ENCODE results near the gene SPDYE4.

The SPDYE4 gene

DNA sequence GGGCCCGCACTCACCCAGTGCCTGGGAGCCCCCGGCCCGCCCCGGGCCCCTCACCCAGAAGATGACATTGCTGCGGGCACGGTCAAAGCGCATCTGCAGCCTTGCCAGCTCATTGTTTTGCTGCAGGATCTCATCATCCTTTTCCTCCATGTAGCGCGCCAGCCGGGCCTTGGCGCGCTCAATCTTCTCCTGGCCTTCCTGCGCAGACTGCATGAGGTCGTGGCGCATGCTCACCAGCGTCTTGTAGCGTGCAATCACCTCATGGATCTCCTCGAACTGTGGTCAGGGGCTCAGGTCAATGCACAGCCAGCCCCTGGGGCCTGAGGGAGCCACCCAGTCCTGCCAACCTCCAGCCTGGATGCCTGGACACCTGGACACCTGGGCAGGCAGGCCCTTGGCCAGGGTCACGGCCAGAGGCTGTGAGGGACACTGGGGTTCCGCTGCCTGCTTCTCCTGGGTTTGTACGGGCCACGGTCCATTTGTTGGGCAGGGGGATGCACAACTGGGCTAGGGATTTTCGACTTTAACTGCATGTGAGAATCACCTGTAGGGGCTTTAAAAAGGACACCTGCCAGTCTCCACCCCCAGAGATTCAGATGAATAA lies 22.9 kb downstream of the SPDYE4 start:
- Mint-ChIP-seq H3K4me1 (peaks cover 10% of the 10 kb centered on the region), H3K9me3 (no peaks in the 10 kb centered on the region), H3K36me3 (ENCODE audit: low read depth) (no peaks in the 10 kb centered on the region), H3K27ac (no peak overlapping the region), H3K4me3 (no peak overlapping the region), H3K27me3 (ENCODE audit: low read depth) (peaks cover 6% of the 10 kb centered on the region)
- TF ChIP-seq, protein P1, sequence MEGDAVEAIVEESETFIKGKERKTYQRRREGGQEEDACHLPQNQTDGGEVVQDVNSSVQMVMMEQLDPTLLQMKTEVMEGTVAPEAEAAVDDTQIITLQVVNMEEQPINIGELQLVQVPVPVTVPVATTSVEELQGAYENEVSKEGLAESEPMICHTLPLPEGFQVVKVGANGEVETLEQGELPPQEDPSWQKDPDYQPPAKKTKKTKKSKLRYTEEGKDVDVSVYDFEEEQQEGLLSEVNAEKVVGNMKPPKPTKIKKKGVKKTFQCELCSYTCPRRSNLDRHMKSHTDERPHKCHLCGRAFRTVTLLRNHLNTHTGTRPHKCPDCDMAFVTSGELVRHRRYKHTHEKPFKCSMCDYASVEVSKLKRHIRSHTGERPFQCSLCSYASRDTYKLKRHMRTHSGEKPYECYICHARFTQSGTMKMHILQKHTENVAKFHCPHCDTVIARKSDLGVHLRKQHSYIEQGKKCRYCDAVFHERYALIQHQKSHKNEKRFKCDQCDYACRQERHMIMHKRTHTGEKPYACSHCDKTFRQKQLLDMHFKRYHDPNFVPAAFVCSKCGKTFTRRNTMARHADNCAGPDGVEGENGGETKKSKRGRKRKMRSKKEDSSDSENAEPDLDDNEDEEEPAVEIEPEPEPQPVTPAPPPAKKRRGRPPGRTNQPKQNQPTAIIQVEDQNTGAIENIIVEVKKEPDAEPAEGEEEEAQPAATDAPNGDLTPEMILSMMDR (IDR thresholded peaks at IDR 0.05; ENCODE audit: unreplicated experiment in 3 of 3): no peak

DNA sequence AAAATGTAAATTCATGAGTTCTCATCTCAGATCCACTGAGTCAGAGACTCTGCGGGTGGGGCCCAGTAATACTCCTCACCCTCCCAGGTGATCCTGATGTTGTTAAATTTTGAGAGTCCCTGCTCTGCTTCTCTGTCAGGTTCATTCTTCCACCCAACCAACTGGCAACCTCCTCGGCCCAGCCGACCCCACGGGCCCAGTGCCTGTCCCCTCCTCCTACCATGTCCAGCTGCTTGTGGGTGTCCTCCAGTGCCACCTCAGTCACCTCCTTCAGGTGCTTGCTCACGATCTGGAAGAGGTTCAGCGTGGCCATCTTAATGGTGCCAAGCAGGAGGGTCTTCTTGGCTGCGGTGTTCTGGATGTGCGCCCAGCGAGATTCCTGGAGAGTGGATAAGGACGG lies 23.5 kb downstream of the SPDYE4 start:
- H3K9me3 Mint-ChIP-seq: no peaks in the 10 kb centered on the region
- no peak overlapping the region for H3K27ac Mint-ChIP-seq
- no peaks in the 10 kb centered on the region for H3K36me3 Mint-ChIP-seq (ENCODE audit: low read depth)
- H3K4me1 Mint-ChIP-seq: peaks cover 10% of the 10 kb centered on the region
- TF ChIP-seq, protein P1 (IDR thresholded peaks at IDR 0.05; ENCODE audit: unreplicated experiment in 3 of 3): no peak
- H3K27me3 Mint-ChIP-seq (ENCODE audit: low read depth): peaks cover 6% of the 10 kb centered on the region
- H3K4me3 Mint-ChIP-seq: no peak overlapping the region

DNA sequence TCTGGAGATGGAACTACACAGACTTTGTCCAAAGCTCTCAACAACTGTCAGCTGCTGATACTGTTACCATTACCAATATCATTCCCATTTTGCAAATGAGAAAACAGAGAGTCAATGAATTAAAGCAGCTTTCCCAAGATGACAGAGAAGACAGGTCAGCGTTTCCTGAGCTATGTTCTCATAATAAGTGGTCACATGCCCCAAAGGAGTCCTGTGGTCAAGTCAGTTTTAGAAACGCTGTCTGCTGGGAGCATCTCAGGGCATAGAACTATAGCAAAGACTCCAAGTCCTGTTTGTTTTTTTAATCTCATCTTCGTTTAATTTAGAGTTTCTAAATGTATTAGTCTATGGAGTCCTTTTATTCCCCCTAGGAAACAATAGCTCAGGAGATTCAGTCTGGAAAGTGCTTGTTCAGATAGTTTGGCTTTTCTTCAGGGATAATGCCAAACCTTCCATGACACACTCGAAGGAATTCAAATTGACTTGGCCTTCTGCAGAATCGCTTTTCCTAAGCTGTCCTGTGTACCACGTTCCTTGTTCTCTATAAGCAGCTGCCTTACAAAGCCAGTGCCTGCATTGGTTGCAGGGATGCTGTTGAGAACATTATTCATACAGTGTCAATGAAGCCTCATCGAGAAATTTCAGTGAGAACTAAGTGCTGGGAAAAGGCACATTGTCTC lies 25.8 kb downstream of the SPDYE4 start:
- no peaks in the 10 kb centered on the region for H3K9me3 Mint-ChIP-seq
- H3K27me3 Mint-ChIP-seq (ENCODE audit: low read depth): peaks cover 13% of the 10 kb centered on the region
- H3K4me3 Mint-ChIP-seq: no peak overlapping the region
- peaks cover 3% of the 10 kb centered on the region for H3K4me1 Mint-ChIP-seq
- no peaks in the 10 kb centered on the region for H3K36me3 Mint-ChIP-seq (ENCODE audit: low read depth)
- TF ChIP-seq, protein P1 (IDR thresholded peaks at IDR 0.05; ENCODE audit: unreplicated experiment in 3 of 3): no peak
- H3K27ac Mint-ChIP-seq: no peak overlapping the region

DNA sequence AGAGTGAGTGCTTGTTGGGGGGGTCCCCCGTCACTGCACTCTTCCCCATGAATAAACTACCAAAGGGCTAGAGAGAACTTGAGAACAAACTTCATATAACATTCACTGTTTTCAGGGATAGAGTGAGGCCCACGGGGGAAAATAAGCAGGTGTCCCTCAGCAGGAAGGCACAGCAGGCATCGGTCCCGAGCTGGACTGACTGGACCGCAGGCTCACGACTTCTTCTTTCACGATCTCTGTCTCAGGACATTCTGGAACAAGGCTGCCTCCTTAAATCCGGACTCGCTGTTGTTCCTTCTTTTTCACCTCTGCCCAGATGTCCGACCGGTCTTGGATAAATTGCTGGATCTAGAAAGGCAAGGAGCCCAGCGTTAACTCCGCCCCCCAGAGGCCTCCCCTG lies 28.5 kb downstream of the SPDYE4 start:
- TF ChIP-seq, protein P1 (IDR thresholded peaks at IDR 0.05; ENCODE audit: unreplicated experiment in 3 of 3): no peak
- Mint-ChIP-seq H3K9me3 (no peaks in the 10 kb centered on the region), H3K4me1 (peaks cover 16% of the 10 kb centered on the region), H3K27me3 (ENCODE audit: low read depth) (peaks cover 13% of the 10 kb centered on the region), H3K27ac (no peak overlapping the region), H3K4me3 (no peak overlapping the region), H3K36me3 (ENCODE audit: low read depth) (no peaks in the 10 kb centered on the region)

DNA sequence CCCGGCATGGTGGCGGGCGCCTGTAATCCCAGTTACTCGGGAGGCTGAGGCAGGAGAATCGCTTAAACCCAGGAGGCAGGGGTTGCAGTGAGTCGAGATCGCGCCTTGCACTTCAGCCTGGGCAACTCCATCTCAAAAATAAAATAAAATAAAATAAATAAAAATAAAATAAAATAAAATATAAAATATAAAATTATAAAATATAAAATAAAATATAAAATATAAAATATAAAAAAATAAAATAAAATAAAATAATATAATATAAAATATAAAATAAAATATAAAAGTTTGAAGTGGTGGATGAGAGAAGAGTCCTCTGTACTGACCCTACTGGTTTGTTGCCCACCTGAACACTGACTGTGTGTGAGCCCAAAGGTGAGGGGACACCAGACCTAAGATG lies 28.9 kb downstream of the SPDYE4 start:
- TF ChIP-seq, protein P1 (IDR thresholded peaks at IDR 0.05; ENCODE audit: unreplicated experiment in 3 of 3): no peak
- Mint-ChIP-seq H3K4me3 (no peak overlapping the region), H3K9me3 (no peaks in the 10 kb centered on the region), H3K27ac (no peak overlapping the region), H3K36me3 (ENCODE audit: low read depth) (no peaks in the 10 kb centered on the region), H3K4me1 (peaks cover 16% of the 10 kb centered on the region), H3K27me3 (ENCODE audit: low read depth) (peaks cover 13% of the 10 kb centered on the region)

DNA sequence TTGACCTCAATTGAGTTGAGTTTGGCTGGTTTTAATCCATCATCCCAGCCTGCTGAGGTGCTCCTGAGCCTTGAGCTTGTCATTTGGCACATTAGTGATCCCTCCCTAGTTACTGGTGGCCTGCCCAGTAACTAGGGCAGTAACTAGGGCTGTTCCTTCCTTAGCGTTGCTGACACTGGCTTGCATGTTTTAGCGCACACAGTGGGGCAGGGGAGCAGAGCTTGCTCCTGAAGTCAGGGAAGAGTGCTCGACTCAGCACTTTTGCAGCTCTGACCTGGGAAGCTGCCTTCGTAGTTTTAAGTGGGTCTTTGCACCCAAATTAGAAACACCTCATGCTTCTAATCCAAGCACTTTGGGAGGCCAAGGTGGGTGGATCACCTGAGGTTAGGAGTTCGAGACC lies 29.4 kb downstream of the SPDYE4 start:
- no peak overlapping the region for H3K4me3 Mint-ChIP-seq
- TF ChIP-seq, protein P1 (IDR thresholded peaks at IDR 0.05; ENCODE audit: unreplicated experiment in 3 of 3): no peak
- no peaks in the 10 kb centered on the region for H3K36me3 Mint-ChIP-seq (ENCODE audit: low read depth)
- no peaks in the 10 kb centered on the region for H3K9me3 Mint-ChIP-seq
- peaks cover 16% of the 10 kb centered on the region for H3K4me1 Mint-ChIP-seq
- peaks cover 13% of the 10 kb centered on the region for H3K27me3 Mint-ChIP-seq (ENCODE audit: low read depth)
- no peak overlapping the region for H3K27ac Mint-ChIP-seq
